ENCODE measurements around the gene CHL1.

GRCh38 chr3:394775-395174 lies 198.2 kb downstream of the CHL1 start:
- TF ChIP-seq CTCF (IDR thresholded peaks at IDR 0.05; ENCODE audit: borderline replicate concordance, extremely low read depth, low read length, poor library complexity, severe bottlenecking) (no peak), EZH2 (IDR thresholded peaks at IDR 0.05; ENCODE audit: borderline replicate concordance, low read depth, low read length, severe bottlenecking) (no peak)

All from DND-41 (cell line).